GM12801 (cell line): ENCODE measurements around the gene EBLN2.

Experiments used
- CTCF ChIP-seq: IDR thresholded peaks from one replicate; pipeline ENCODE4 v1.5.1; 2011; ENCODE audit warnings: control low read depth; ENCODE audit not compliant: insufficient read length; ENCODE audit errors: extremely low read depth

The EBLN2 gene

GRCh38 chr3:73094951-73095350 is 33.5 kb downstream of the EBLN2 start:
- TF ChIP-seq CTCF = no peak

GRCh38 chr3:73096169-73096568 is 34.7 kb downstream of the EBLN2 start:
- TF ChIP-seq CTCF = no peak

GRCh38 chr3:73098026-73098425 is 36.6 kb downstream of the EBLN2 start:
- TF ChIP-seq CTCF = no peak

- TF ChIP-seq CTCF = no peak
Measured at GRCh38 chr3:73098873-73099272, 37.4 kb downstream of the EBLN2 start.

- TF ChIP-seq CTCF = no peak
Measured at GRCh38 chr3:73100741-73101559, 39.5 kb downstream of the EBLN2 start.

- TF ChIP-seq CTCF = no peak
Measured at GRCh38 chr3:73101881-73102280, 40.4 kb downstream of the EBLN2 start.

- no peak for TF ChIP-seq CTCF
Measured at GRCh38 chr3:73107215-73107614, 45.8 kb downstream of the EBLN2 start.
